GF-D8 (cell line): ENCODE data around the gene THSD4.
"Not testable (repeated sequence)": the region's sequence is repeated elsewhere in the genome, so short reads cannot be mapped to it uniquely, and the experiment has no call there.

Source experiments
- DNase-seq: peaks from one replicate; lab custom pipeline; 2025; lab: John Stamatoyannopoulos, UW

THSD4 gene

GRCh38 chr15:71658827-71659729, 543.8 kb downstream of the THSD4 start:
- no peak for DNase-seq

GRCh38 chr15:71659730-71660067, 544.4 kb downstream of the THSD4 start:
- no peak for DNase-seq

GRCh38 chr15:71660501-71660900, 545.2 kb downstream of the THSD4 start:
- DNase-seq: no peak

GRCh38 chr15:71662306-71662705, 547.0 kb downstream of the THSD4 start:
- no peak for DNase-seq

GRCh38 chr15:71664622-71665021, 549.4 kb downstream of the THSD4 start:
- no peak for DNase-seq

- no peak for DNase-seq
Observed at GRCh38 chr15:71666763-71667620, 551.7 kb downstream of the THSD4 start.

GRCh38 chr15:71669688-71670087, 554.4 kb downstream of the THSD4 start:
- no peak for DNase-seq

- not testable (repeated sequence) for DNase-seq
Observed at GRCh38 chr15:71670222-71670621, 555.0 kb downstream of the THSD4 start.

GRCh38 chr15:71674354-71674753, 559.1 kb downstream of the THSD4 start:
- no peak for DNase-seq

GRCh38 chr15:71677352-71677751, 562.1 kb downstream of the THSD4 start:
- DNase-seq: no peak

GRCh38 chr15:71677766-71678165, 562.5 kb downstream of the THSD4 start:
- DNase-seq: no peak

GRCh38 chr15:71678191-71678590, 562.9 kb downstream of the THSD4 start:
- no peak for DNase-seq

- no peak for DNase-seq
Observed at GRCh38 chr15:71678605-71679004, 563.3 kb downstream of the THSD4 start.

GRCh38 chr15:71679223-71679792, 564.0 kb downstream of the THSD4 start:
- DNase-seq: no peak

- DNase-seq: no peak
Observed at GRCh38 chr15:71679793-71680353, 564.6 kb downstream of the THSD4 start.

GRCh38 chr15:71682001-71682400, 566.7 kb downstream of the THSD4 start:
- DNase-seq: no peak

- DNase-seq: no peak
Observed at GRCh38 chr15:71683411-71684274, 568.4 kb downstream of the THSD4 start.

GRCh38 chr15:71685420-71685993, 570.2 kb downstream of the THSD4 start:
- no peak for DNase-seq

- no peak for DNase-seq
Observed at GRCh38 chr15:71686221-71687050, 571.2 kb downstream of the THSD4 start.

- DNase-seq: no peak
Observed at GRCh38 chr15:71687902-71688508, 572.7 kb downstream of the THSD4 start.
